ENCODE measurements around the gene RAI14. TPM values are rescaled to one million over a fixed set of nuclear protein-coding genes. Genes with fewer than 3 reads are reported as not detected.
"Not testable (repeated sequence)": the region's sequence is repeated elsewhere in the genome, so short reads cannot be mapped to it uniquely, and the experiment has no call there.

RAI14 gene
- total RNA-seq, 2 experiments from 2014 or later: 1.1 to 2.3 TPM

GRCh38 chr5:34755926-34756325, 99.8 kb downstream of the RAI14 start:
- intact Hi-C loops (cut with micrococcal nuclease): no loop called here
- DNase-seq (no peak), ATAC-seq (no peak)
- Mint-ChIP-seq H3K4me3 (no peak overlapping the region), H3K27ac (no peak overlapping the region), H3K36me3 (ENCODE audit: low read depth) (no peaks in the 10 kb centered on the region), H3K27me3 (peaks cover 4% of the 10 kb centered on the region), H3K4me1 (ENCODE audit: low read depth) (no peaks in the 10 kb centered on the region), H3K9me3 (no peaks in the 10 kb centered on the region)
- ChIA-PET POLR2A (no interaction called here), CTCF (no interaction called here)
- TF ChIP-seq CTCF (IDR thresholded peaks at IDR 0.05): no peak

GRCh38 chr5:34756781-34757624, 100.9 kb downstream of the RAI14 start:
- no peak overlapping the region for H3K27ac Mint-ChIP-seq
- POLR2A ChIA-PET: no interaction called here
- no peaks in the 10 kb centered on the region for H3K9me3 Mint-ChIP-seq
- no peaks in the 10 kb centered on the region for H3K36me3 Mint-ChIP-seq (ENCODE audit: low read depth)
- no peak for TF ChIP-seq CTCF (IDR thresholded peaks at IDR 0.05)
- ATAC-seq (no peak), DNase-seq (no peak)
- intact Hi-C loops (cut with micrococcal nuclease): no loop called here
- no peaks in the 10 kb centered on the region for H3K4me1 Mint-ChIP-seq (ENCODE audit: low read depth)
- peaks cover 3% of the 10 kb centered on the region for H3K27me3 Mint-ChIP-seq
- no peak overlapping the region for H3K4me3 Mint-ChIP-seq
- CTCF ChIA-PET: interaction anchor here (1.1 kb wide), 1 partner anchor 141 kb away, joined by 3 read pairs; no protein-coding TSS in a partner anchor

- ChIA-PET POLR2A (no interaction called here), CTCF (no interaction called here)
- no peak overlapping the region for H3K27ac Mint-ChIP-seq
- no peak overlapping the region for H3K4me3 Mint-ChIP-seq
- TF ChIP-seq CTCF (IDR thresholded peaks at IDR 0.05): no peak
- H3K36me3 Mint-ChIP-seq (ENCODE audit: low read depth): no peaks in the 10 kb centered on the region
- no peaks in the 10 kb centered on the region for H3K9me3 Mint-ChIP-seq
- peaks cover 3% of the 10 kb centered on the region for H3K27me3 Mint-ChIP-seq
- intact Hi-C loops (cut with micrococcal nuclease): no loop called here
- no peaks in the 10 kb centered on the region for H3K4me1 Mint-ChIP-seq (ENCODE audit: low read depth)
- DNase-seq: no peak
- no peak for ATAC-seq
Measured at GRCh38 chr5:34758514-34758913, 102.4 kb downstream of the RAI14 start.

DNA sequence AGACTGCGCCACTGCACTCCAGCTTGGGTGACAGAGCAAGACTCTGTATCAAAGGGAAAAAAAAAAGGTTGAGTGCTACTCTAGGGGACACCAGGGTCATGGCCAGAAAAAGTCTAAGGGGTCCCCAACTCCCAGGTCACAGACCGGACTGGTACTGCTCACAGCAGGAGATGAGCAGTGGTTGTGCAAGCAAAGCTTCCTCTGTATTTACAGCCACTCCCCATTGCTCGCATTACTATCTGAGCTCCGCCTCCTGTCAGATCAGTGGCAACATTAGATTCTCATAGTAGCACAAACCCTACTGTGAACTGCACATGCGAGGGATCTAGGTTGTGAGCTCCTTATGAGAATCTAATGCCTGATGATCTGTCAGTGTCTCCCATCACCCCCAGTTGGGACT, 103.1 kb downstream of the RAI14 start:
- POLR2A ChIA-PET; DNase-seq; CTCF ChIA-PET; H3K4me1 Mint-ChIP-seq (ENCODE audit: low read depth); H3K9me3 Mint-ChIP-seq; intact Hi-C loops (cut with micrococcal nuclease); ATAC-seq; H3K36me3 Mint-ChIP-seq (ENCODE audit: low read depth); H3K27ac Mint-ChIP-seq; H3K27me3 Mint-ChIP-seq; H3K4me3 Mint-ChIP-seq: not testable (repeated sequence)

DNA sequence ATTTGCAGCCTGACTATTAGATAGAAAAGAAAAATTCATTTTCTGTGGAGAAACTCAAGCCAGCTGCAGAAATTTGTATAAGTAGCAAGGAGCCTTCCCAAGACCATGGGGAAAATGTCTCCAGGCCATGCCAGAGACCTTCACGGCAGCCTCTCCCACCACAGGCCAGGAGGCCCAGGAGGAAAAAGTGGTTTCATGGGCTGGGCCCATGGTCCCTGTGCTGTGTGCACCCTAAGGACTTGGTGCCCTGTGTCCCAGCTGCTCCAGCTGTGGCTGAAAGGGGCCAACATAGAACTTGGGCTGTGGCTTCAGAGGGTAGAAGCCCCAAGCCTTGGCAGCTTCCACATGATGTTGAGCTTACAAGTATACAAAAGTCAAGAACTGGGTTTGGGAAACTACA, 109.5 kb downstream of the RAI14 start:
- POLR2A ChIA-PET: no interaction called here

More for the DNA sequence above, 109.5 kb downstream of the RAI14 start:
- intact Hi-C loops (cut with micrococcal nuclease): no loop called here
- Mint-ChIP-seq H3K27me3 (peaks cover 2% of the 10 kb centered on the region), H3K36me3 (ENCODE audit: low read depth) (no peaks in the 10 kb centered on the region), H3K4me1 (ENCODE audit: low read depth) (no peaks in the 10 kb centered on the region), H3K27ac (no peak overlapping the region), H3K4me3 (no peak overlapping the region), H3K9me3 (no peaks in the 10 kb centered on the region)
- DNase-seq (no peak), ATAC-seq (no peak)
- TF ChIP-seq CTCF (IDR thresholded peaks at IDR 0.05): no peak
- CTCF ChIA-PET: no interaction called here

Measured in activated CD8-positive, alpha-beta T cell treated with anti-CD3 and anti-CD28 coated beads for 36 hours (primary cell).